Esophagus muscularis mucosa (tissue), 3 donors: ENCODE measurements around the gene DNM3.

Experiments used
- POLR2A ChIP-seq: fragments of 450-650 bp; IDR thresholded peaks from one replicate; pipeline ENCODE4 v1.6.1; 2017; ENCODE audit warnings: antibody characterized with exemption, moderate library complexity, mild to moderate bottlenecking, low read depth
- POLR2AphosphoS5 ChIP-seq, 2 donors: sonication (generic); formaldehyde crosslinking; IDR thresholded peaks; one replicate each; pipeline ENCODE4 v1.6.1; 2017; ENCODE audit warnings: antibody characterized with exemption in 2 of 2
- TF ChIP-seq, protein P1 (sequence below), 3 experiments: fragments of 200-600 bp in 2 of 3; fragments of 450-650 bp in 1 of 3; sonication (generic) in 2 of 3; IDR thresholded peaks; one replicate each; pipeline ENCODE4 v1.5.1; 2017 to 2019; ENCODE audit warnings: antibody characterized with exemption in 3 of 3, mild to moderate bottlenecking in 2 of 3, moderate library complexity in 1 of 3

DNA sequence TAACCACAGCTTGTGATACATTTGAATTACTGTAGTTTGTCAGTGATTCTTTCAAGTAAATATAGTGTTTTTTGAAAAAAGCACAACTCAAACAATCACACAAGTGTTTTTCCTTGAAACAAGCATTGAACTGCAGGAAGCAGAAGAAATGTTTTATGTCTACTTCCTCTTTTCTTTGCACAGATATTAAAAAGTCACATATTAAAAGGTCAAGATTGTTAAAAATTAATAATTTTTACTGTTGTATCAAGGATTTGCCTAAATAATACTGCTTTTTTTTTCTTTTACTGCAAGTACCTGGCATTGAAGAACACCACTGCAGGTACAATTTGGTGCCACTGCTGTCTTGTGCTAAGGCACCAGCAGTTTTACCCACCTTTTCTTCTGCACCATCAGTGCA, 365.0 kb downstream of the DNM3 start:
- TF ChIP-seq, protein P1, sequence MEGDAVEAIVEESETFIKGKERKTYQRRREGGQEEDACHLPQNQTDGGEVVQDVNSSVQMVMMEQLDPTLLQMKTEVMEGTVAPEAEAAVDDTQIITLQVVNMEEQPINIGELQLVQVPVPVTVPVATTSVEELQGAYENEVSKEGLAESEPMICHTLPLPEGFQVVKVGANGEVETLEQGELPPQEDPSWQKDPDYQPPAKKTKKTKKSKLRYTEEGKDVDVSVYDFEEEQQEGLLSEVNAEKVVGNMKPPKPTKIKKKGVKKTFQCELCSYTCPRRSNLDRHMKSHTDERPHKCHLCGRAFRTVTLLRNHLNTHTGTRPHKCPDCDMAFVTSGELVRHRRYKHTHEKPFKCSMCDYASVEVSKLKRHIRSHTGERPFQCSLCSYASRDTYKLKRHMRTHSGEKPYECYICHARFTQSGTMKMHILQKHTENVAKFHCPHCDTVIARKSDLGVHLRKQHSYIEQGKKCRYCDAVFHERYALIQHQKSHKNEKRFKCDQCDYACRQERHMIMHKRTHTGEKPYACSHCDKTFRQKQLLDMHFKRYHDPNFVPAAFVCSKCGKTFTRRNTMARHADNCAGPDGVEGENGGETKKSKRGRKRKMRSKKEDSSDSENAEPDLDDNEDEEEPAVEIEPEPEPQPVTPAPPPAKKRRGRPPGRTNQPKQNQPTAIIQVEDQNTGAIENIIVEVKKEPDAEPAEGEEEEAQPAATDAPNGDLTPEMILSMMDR (IDR thresholded peaks at IDR 0.05) = no peak
- TF ChIP-seq POLR2A (no peak), POLR2AphosphoS5 (IDR thresholded peaks at IDR 0.05) (no peak)
